Upper lobe of left lung (tissue), 6 donors: ENCODE measurements around the gene DTNB. TPM values are rescaled to one million over a fixed set of nuclear protein-coding genes. Genes with fewer than 3 reads are reported as not detected.

Experiments used
- ATAC-seq, 2 donors: fragments of 200-7000 bp; cut with Tn5 transposase; one replicate each; pipeline ENCODE4 v1.9.1; 2022; ENCODE audit warnings: mild to moderate bottlenecking in 2 of 2, moderate library complexity in 2 of 2; ENCODE audit not compliant: low FRiP score in 2 of 2
- DNase-seq, 2 donors: peaks; one replicate each; pipeline ENCODE4 v3.0.0-alpha.2; 2019 to 2020
- H3K27ac ChIP-seq, 4 donors: fragments of 200-600 bp; sonication (generic); one replicate each; pipeline ENCODE4 v1.5.1; 2016 to 2019
- H3K27me3 ChIP-seq, 4 donors: fragments of 200-600 bp; sonication (generic); one replicate each; pipeline ENCODE4 v1.5.1; 2017 to 2019
- H3K36me3 ChIP-seq, 4 donors: fragments of 200-600 bp; sonication (generic); one replicate each; pipeline ENCODE4 v1.5.1; 2016 to 2019
- H3K4me1 ChIP-seq, 4 donors: fragments of 200-600 bp; sonication (generic); one replicate each; pipeline ENCODE4 v1.5.1; 2018 to 2019
- H3K4me3 ChIP-seq, 4 donors: fragments of 200-600 bp; sonication (generic); one replicate each; pipeline ENCODE4 v1.5.1; 2017 to 2019; ENCODE audit warnings: mild to moderate bottlenecking in 2 of 4, moderate library complexity in 1 of 4
- H3K9me3 ChIP-seq, 4 donors: fragments of 200-600 bp; sonication (generic); one replicate each; pipeline ENCODE4 v1.5.1; 2018 to 2019
- EP300 ChIP-seq, 4 donors: sonication (generic); formaldehyde crosslinking; IDR thresholded peaks; one replicate each; pipeline ENCODE4 v1.5.1; 2017; ENCODE audit warnings: antibody characterized with exemption in 4 of 4, control low read depth in 2 of 4
- POLR2A ChIP-seq, 4 donors: fragments of 450-650 bp; IDR thresholded peaks; one replicate each; pipeline ENCODE4 v1.5.1; 2016 to 2017; ENCODE audit warnings: antibody characterized with exemption in 4 of 4, mild to moderate bottlenecking in 2 of 4
- POLR2AphosphoS5 ChIP-seq, 2 donors: sonication (generic); formaldehyde crosslinking; IDR thresholded peaks; one replicate each; pipeline ENCODE4 v1.5.1; 2017; ENCODE audit warnings: antibody characterized with exemption in 2 of 2
- WGBS, 2 donors: methylation state at CpG; one replicate each; pipeline ENCODE4 v1.1.5; 2017 to 2018; 5-methylcytosine and 5-hydroxymethylcytosine counted together
- total RNA-seq, 6 donors: library from RNA; depleted of rRNA in 4 of 6; stranded (reverse); fragments of >200 nt in 4 of 6; gene quantifications; one replicate each; pipeline versions ENCODE4 v1.1.0 to v1.2.1, GENCODE V29; 2016 to 2021
- TF ChIP-seq, protein P1 (sequence below), 6 experiments: fragments of 450-650 bp in 4 of 6; fragments of 200-600 bp in 2 of 6; sonication (generic) in 2 of 6; IDR thresholded peaks; one replicate each; pipeline ENCODE4 v1.5.1; 2016 to 2019; ENCODE audit warnings: antibody characterized with exemption in 6 of 6
- donor health status: DM: no; HTN: no; CAD: no; lungs with moderate emphysema.
- donor health status: DM: no; HTN: yes; CAD: no; lungs with severe emphysema.

DTNB gene
- total RNA-seq, 6 donors from 2014 or later: 19.3 to 59.7 (median 25.6) TPM

DNA sequence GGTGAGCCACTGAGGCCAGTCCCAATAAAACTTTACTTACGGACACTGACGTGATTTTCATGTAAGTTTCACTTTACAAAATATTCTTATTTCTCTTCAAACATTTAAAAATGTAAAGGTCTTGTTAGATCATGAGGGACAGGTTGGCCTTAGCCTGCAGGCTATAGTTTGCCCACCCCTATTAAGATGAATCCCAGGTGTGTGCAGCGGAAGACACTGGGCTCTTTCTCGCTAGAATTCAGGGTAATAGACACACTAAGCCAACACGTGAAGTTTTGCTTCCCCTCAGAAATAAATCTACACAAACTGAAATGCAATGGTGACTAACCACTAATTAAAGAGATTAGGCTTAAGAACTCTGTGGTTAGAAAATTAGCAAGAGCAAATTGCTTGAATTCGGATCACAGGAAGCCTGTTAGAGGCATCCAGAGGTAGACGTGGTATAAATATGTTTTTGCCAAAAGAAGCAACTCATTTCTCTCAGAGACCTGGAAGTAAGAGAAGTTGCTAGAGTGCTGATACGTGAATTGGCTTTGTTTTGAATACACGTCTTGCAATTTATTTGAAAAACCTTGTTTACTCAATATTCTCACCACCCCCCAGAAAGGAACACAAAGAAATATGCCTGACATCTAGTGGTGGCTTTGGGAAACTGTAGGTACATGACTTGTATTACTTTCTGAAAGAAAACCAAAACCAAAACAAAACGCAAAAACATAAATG, 151.6 kb downstream of the DTNB start:
- Histone ChIP-seq H3K27me3 (no peaks in the 10 kb centered on the region), H3K9me3 (no peaks in the 10 kb centered on the region), H3K4me1 (peaks cover 6 to 9% (median 7%) of the 10 kb centered on the region in 4 donors), H3K27ac (peak overlapping the region in 1 of 4 donors; percentile 14), H3K36me3 (no peaks in the 10 kb centered on the region), H3K4me3 (peak overlapping the region in 2 of 4 donors; percentile 34)
- WGBS, 2 donors: 42 to 43% methylated on average over 10 of the region's 10 CpGs
- no peak for DNase-seq
- ATAC-seq: peak; percentile 81 to 91
- TF ChIP-seq, protein P1, sequence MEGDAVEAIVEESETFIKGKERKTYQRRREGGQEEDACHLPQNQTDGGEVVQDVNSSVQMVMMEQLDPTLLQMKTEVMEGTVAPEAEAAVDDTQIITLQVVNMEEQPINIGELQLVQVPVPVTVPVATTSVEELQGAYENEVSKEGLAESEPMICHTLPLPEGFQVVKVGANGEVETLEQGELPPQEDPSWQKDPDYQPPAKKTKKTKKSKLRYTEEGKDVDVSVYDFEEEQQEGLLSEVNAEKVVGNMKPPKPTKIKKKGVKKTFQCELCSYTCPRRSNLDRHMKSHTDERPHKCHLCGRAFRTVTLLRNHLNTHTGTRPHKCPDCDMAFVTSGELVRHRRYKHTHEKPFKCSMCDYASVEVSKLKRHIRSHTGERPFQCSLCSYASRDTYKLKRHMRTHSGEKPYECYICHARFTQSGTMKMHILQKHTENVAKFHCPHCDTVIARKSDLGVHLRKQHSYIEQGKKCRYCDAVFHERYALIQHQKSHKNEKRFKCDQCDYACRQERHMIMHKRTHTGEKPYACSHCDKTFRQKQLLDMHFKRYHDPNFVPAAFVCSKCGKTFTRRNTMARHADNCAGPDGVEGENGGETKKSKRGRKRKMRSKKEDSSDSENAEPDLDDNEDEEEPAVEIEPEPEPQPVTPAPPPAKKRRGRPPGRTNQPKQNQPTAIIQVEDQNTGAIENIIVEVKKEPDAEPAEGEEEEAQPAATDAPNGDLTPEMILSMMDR (IDR thresholded peaks at IDR 0.05): peak; percentile 65 to 92 (median 82)
- no peak for TF ChIP-seq POLR2AphosphoS5 (IDR thresholded peaks at IDR 0.05)

GRCh38 chr2:25521126-25521525, 152.3 kb downstream of the DTNB start:
- TF ChIP-seq POLR2A (IDR thresholded peaks at IDR 0.05): no peak
- TF ChIP-seq EP300 (IDR thresholded peaks at IDR 0.05): no peak
- TF ChIP-seq, protein P1 (IDR thresholded peaks at IDR 0.05): no peak
- TF ChIP-seq POLR2AphosphoS5 (IDR thresholded peaks at IDR 0.05): no peak
- Histone ChIP-seq H3K27me3 (no peaks in the 10 kb centered on the region), H3K36me3 (no peaks in the 10 kb centered on the region), H3K4me3 (no peak overlapping the region), H3K4me1 (peaks cover 6 to 9% (median 7%) of the 10 kb centered on the region in 4 donors), H3K27ac (no peak overlapping the region), H3K9me3 (no peaks in the 10 kb centered on the region)
- DNase-seq (no peak), ATAC-seq (no peak)
- WGBS, 2 donors: 74 to 80% methylated on average over 4 of the region's 4 CpGs

DNA sequence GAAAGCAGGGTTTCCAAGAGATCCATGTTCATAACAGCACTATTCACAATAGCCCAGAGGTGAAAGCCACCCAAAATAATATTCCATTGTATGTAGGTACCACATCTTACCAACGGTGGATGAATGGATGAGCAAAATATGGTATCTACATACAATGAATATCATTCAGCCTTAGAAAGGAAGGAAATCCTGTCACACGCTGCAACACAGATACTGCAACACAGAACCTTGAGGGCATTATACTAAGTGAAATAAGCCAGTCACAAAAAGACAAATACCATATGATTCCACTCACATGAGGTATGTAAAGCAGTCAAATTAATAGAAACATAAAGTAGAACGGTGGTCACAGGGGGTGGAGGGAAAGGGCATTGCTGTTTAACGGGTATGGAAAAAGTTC, 155.7 kb downstream of the DTNB start:
- 61% methylated on average over 4 of the region's 4 CpGs for WGBS, 2 donors
- H3K27ac ChIP-seq: no peak overlapping the region
- no peak overlapping the region for H3K4me3 ChIP-seq
- H3K4me1 ChIP-seq: peaks cover 6 to 9% (median 6%) of the 10 kb centered on the region in 4 donors
- no peaks in the 10 kb centered on the region for H3K27me3 ChIP-seq
- no peaks in the 10 kb centered on the region for H3K9me3 ChIP-seq
- no peaks in the 10 kb centered on the region for H3K36me3 ChIP-seq
- TF ChIP-seq, protein P1 (IDR thresholded peaks at IDR 0.05): no peak
- TF ChIP-seq EP300 (IDR thresholded peaks at IDR 0.05): no peak
- TF ChIP-seq POLR2A (IDR thresholded peaks at IDR 0.05): no peak
- TF ChIP-seq POLR2AphosphoS5 (IDR thresholded peaks at IDR 0.05): no peak
- DNase-seq (no peak), ATAC-seq (no peak)

DNA sequence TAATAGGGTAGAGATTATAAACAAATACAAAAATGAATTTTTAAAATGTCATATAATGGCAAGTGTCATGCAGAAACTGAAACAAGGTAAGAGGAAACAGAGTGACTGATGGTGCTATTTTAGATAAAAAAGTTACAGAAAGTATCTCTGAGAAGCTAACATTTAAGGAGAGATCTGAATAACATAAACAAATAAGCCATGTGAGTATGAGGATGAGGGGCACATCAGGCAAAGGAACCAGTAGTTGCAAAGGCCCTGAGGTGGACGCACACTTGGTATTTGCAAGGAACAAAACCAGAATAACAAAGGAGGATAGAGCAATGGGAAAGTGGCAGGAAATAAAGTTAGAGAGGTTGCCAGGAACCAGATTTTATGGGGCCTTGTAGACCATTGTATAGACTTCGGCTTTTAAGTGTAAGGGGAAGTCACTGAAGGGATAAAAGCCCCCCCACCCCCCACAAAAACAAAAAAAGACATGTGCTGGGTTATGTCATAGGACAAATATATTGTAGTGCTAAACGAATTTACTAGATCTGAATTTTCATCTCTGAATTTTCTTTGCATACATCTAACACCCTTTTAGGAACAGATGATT, 159.2 kb downstream of the DTNB start:
- Histone ChIP-seq H3K27ac (no peak overlapping the region), H3K4me1 (peaks cover 0 to 3% (median 0%) of the 10 kb centered on the region in 4 donors), H3K4me3 (no peak overlapping the region), H3K36me3 (no peaks in the 10 kb centered on the region), H3K9me3 (no peaks in the 10 kb centered on the region), H3K27me3 (no peaks in the 10 kb centered on the region)
- WGBS, 2 donors: 61 to 76% methylated on average over 3 of the region's 3 CpGs
- no peak for DNase-seq
- ATAC-seq: no peak
- TF ChIP-seq POLR2A (IDR thresholded peaks at IDR 0.05) (no peak), POLR2AphosphoS5 (IDR thresholded peaks at IDR 0.05) (no peak), EP300 (IDR thresholded peaks at IDR 0.05) (no peak)
- TF ChIP-seq, protein P1 (IDR thresholded peaks at IDR 0.05): no peak
